Erythroblast (primary cell): ENCODE data around the gene CASP2.

ENCODE experiments used
- GATA1 ChIP-seq: IDR thresholded peaks from 2 replicates; pipeline ENCODE4 v1.6.1; 2011; ENCODE audit warnings: low read depth, mild to moderate bottlenecking, control low read depth, low read length, moderate library complexity
- POLR2A ChIP-seq: IDR thresholded peaks from 2 replicates; pipeline ENCODE4 v1.6.1; 2011; ENCODE audit warnings: mild to moderate bottlenecking, low read length

GRCh38 chr7:143331179-143331801 lies 43.1 kb downstream of the CASP2 start:
- no peak for TF ChIP-seq POLR2A
- no peak for TF ChIP-seq GATA1
